ENCODE data around the gene STAMBPL1.

- TF ChIP-seq SUZ12 (IDR thresholded peaks at IDR 0.05; ENCODE audit: extremely low read depth, insufficient read depth, insufficient read length) (no peak), YY1 (IDR thresholded peaks at IDR 0.05; ENCODE audit: insufficient read depth, insufficient read length) (no peak)
Observed at GRCh38 chr10:88927416-88927690, 47.3 kb downstream of the STAMBPL1 start.

Measured in NT2/D1 (cell line).